GM12878 (cell line): Measurements from ENCODE around the gene PLVAP. TPM values are rescaled to one million over a fixed set of nuclear protein-coding genes. Genes with fewer than 3 reads are reported as not detected.

Experiments used
- CHD2 ChIP-seq: IDR thresholded peaks from 2 replicates; pipeline ENCODE4 v1.6.1; 2011; ENCODE audit warnings: low read depth, low read length, improper control_type of control experiment, borderline replicate concordance
- CREM ChIP-seq: IDR thresholded peaks from 2 replicates; pipeline ENCODE4 v1.6.1; 2014; ENCODE audit warnings: antibody characterized with exemption, low read depth
- EGR1 ChIP-seq, 2 experiments: IDR thresholded peaks; 1 replicate in 1 of 2; 2 replicates in 1 of 2; pipeline ENCODE4 v1.6.1; 2011 to 2012; ENCODE audit warnings: low read depth in 2 of 2, low read length in 2 of 2, borderline replicate concordance in 1 of 2, mild to moderate bottlenecking in 1 of 2, moderate library complexity in 1 of 2
- FOXM1 ChIP-seq: IDR thresholded peaks from 2 replicates; pipeline ENCODE4 v1.6.1; 2012; ENCODE audit warnings: low read depth, mild to moderate bottlenecking, inconsistent platforms, low read length, moderate library complexity
- HDAC2 ChIP-seq: fragments of 200-600 bp; sonication (generic); IDR thresholded peaks from 2 replicates; pipeline ENCODE4 v1.6.1; 2017
- NRF1 ChIP-seq: conservative IDR thresholded peaks from 2 replicates; pipeline ENCODE4 v1.6.1; 2011; ENCODE audit warnings: mild to moderate bottlenecking, low read depth, low read length, improper control_type of control experiment
- POLR2A ChIP-seq: IDR thresholded peaks from 2 replicates; pipeline ENCODE4 v1.6.1; 2011; ENCODE audit warnings: low read depth, mild to moderate bottlenecking, low read length
- SIN3A ChIP-seq: IDR thresholded peaks from 2 replicates; pipeline ENCODE4 v1.6.1; 2012; ENCODE audit warnings: low read depth, low read length, improper control_type of control experiment
- SMARCA5 ChIP-seq: fragments of 450-650 bp; IDR thresholded peaks from 2 replicates; pipeline ENCODE4 v1.6.1; 2017; ENCODE audit warnings: mild to moderate bottlenecking
- ZNF24 ChIP-seq: fragments of 450-650 bp; IDR thresholded peaks from 2 replicates; pipeline ENCODE4 v1.6.1; 2017; ENCODE audit warnings: antibody characterized with exemption, mild to moderate bottlenecking
- polyA plus RNA-seq, 11 experiments: library from polyadenylated mRNA; depleted of rRNA in 4 of 11; unstranded in 6 of 11; stranded (reverse) in 5 of 11; fragments of >200 nt; fragmentation: Nextera tagmentation in 4 of 11; fragmentation: Illumina TruSeq in 1 of 11; extraction: Ambion mirVana in 4 of 11; extraction: Trizol in 1 of 11; gene quantifications; 1 replicate in 1 of 11; 2 replicates in 10 of 11; pipeline versions ENCODE4 v1.2.1 to v1.2.3, GENCODE V29; 2011 to 2016; ENCODE audit warnings: inconsistent platforms in 2 of 11, missing spikeins in 2 of 11, low read depth in 1 of 11
- total RNA-seq, 4 experiments: library from RNA; depleted of rRNA in 3 of 4; stranded (reverse); fragments of >200 nt in 3 of 4; fragmentation: Illumina TruSeq in 1 of 4; extraction: Trizol in 1 of 4; gene quantifications; 2 replicates each; pipeline versions ENCODE4 v1.2.1 to v1.2.3, GENCODE V29; 2013 to 2021
- TF ChIP-seq, protein P1 (sequence below): fragments of 450-650 bp; IDR thresholded peaks from 2 replicates; pipeline ENCODE4 v1.6.1; 2018; ENCODE audit warnings: mild to moderate bottlenecking, low read depth, moderate library complexity; ENCODE audit not compliant: partially characterized antibody
- TF ChIP-seq, protein P2 (sequence below): IDR thresholded peaks from 2 replicates; pipeline ENCODE4 v1.6.1; 2012; ENCODE audit warnings: improper control_type of control experiment, low read depth, low read length; ENCODE audit not compliant: insufficient replicate concordance
- TF ChIP-seq, protein P3 (sequence below): fragments of 150-350 bp; IDR thresholded peaks from 2 replicates; pipeline ENCODE4 v1.6.1; 2014; ENCODE audit warnings: mild to moderate bottlenecking, low read depth, low read length
- TF ChIP-seq, protein P4 (sequence below): IDR thresholded peaks from 2 replicates; pipeline ENCODE4 v1.6.1; 2011; ENCODE audit warnings: low read depth, low read length, improper control_type of control experiment, borderline replicate concordance
- TF ChIP-seq, protein P5 (sequence below): IDR thresholded peaks from 2 replicates; pipeline ENCODE4 v1.6.1; 2011; ENCODE audit warnings: mild to moderate bottlenecking, low read depth, low read length, moderate library complexity; ENCODE audit not compliant: insufficient replicate concordance
- TF ChIP-seq, protein P6 (sequence below): IDR thresholded peaks from 2 replicates; pipeline ENCODE4 v1.6.1; 2012; ENCODE audit warnings: low read depth, low read length, improper control_type of control experiment

PLVAP gene
- total and polyA plus RNA-seq, 10 of the 15 experiments (the other 5 are each of a cell fraction or from before 2014, with no cell fraction given) = 0.03 to 0.54 (median 0.06) TPM; not detected in 4

DNA sequence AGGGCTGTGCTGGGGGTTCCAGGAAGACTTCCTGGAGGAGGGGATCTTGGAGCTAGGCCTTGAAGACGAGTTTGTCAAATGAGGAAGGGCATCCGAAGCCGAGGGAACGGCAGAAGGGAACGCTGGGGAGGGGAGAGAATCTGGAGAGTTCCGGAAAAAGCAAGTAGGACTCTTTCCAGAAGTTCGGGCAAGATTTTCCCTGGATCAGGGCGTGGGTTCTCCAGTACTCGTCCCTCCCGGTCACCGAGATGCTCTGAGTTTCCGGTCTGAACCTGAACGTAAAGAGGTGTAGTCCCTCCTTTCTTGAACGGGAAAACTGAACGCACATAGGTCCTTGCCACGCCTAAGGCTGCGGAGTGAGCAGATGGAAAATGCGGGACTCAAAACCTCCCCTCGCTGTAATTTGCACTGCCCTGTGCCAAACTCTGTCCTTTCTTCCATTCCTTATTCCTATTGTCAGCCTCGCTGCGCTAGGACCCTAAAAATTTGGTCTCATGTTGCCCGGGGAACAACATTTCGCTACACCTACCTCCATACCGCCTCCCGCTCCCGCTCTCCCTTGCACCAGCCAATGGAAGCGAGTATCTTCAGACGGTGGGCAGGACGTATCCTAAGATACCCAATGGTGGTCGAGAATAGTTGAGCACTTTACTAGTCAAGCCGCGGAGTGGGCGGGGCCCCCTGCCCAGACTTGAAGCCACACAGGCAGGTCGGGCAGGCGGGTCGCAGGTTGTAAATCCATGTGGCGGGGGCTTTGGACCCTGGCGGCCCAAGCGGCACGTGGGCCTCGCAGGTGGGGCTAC, 40.1 kb downstream of the PLVAP start, which contains the start of gene GTPBP3 (continued):
- TF ChIP-seq SMARCA5 = peak; percentile 78; the same call in 1 of the 2 replicates
- TF ChIP-seq, protein P1, sequence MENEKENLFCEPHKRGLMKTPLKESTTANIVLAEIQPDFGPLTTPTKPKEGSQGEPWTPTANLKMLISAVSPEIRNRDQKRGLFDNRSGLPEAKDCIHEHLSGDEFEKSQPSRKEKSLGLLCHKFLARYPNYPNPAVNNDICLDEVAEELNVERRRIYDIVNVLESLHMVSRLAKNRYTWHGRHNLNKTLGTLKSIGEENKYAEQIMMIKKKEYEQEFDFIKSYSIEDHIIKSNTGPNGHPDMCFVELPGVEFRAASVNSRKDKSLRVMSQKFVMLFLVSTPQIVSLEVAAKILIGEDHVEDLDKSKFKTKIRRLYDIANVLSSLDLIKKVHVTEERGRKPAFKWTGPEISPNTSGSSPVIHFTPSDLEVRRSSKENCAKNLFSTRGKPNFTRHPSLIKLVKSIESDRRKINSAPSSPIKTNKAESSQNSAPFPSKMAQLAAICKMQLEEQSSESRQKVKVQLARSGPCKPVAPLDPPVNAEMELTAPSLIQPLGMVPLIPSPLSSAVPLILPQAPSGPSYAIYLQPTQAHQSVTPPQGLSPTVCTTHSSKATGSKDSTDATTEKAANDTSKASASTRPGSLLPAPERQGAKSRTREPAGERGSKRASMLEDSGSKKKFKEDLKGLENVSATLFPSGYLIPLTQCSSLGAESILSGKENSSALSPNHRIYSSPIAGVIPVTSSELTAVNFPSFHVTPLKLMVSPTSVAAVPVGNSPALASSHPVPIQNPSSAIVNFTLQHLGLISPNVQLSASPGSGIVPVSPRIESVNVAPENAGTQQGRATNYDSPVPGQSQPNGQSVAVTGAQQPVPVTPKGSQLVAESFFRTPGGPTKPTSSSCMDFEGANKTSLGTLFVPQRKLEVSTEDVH = peak; percentile 85
- TF ChIP-seq EGR1 (IDR thresholded peaks at IDR 0.05; ENCODE audit: borderline replicate concordance in 1 of 2, low read depth in 2 of 2, low read length in 2 of 2) = no peak
- peak; percentile 87 for TF ChIP-seq POLR2A
- TF ChIP-seq CREM = peak; percentile 83
- TF ChIP-seq, protein P2, sequence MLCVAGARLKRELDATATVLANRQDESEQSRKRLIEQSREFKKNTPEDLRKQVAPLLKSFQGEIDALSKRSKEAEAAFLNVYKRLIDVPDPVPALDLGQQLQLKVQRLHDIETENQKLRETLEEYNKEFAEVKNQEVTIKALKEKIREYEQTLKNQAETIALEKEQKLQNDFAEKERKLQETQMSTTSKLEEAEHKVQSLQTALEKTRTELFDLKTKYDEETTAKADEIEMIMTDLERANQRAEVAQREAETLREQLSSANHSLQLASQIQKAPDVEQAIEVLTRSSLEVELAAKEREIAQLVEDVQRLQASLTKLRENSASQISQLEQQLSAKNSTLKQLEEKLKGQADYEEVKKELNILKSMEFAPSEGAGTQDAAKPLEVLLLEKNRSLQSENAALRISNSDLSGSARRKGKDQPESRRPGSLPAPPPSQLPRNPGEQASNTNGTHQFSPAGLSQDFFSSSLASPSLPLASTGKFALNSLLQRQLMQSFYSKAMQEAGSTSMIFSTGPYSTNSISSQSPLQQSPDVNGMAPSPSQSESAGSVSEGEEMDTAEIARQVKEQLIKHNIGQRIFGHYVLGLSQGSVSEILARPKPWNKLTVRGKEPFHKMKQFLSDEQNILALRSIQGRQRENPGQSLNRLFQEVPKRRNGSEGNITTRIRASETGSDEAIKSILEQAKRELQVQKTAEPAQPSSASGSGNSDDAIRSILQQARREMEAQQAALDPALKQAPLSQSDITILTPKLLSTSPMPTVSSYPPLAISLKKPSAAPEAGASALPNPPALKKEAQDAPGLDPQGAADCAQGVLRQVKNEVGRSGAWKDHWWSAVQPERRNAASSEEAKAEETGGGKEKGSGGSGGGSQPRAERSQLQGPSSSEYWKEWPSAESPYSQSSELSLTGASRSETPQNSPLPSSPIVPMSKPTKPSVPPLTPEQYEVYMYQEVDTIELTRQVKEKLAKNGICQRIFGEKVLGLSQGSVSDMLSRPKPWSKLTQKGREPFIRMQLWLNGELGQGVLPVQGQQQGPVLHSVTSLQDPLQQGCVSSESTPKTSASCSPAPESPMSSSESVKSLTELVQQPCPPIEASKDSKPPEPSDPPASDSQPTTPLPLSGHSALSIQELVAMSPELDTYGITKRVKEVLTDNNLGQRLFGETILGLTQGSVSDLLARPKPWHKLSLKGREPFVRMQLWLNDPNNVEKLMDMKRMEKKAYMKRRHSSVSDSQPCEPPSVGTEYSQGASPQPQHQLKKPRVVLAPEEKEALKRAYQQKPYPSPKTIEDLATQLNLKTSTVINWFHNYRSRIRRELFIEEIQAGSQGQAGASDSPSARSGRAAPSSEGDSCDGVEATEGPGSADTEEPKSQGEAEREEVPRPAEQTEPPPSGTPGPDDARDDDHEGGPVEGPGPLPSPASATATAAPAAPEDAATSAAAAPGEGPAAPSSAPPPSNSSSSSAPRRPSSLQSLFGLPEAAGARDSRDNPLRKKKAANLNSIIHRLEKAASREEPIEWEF = no peak
- TF ChIP-seq, protein P3, sequence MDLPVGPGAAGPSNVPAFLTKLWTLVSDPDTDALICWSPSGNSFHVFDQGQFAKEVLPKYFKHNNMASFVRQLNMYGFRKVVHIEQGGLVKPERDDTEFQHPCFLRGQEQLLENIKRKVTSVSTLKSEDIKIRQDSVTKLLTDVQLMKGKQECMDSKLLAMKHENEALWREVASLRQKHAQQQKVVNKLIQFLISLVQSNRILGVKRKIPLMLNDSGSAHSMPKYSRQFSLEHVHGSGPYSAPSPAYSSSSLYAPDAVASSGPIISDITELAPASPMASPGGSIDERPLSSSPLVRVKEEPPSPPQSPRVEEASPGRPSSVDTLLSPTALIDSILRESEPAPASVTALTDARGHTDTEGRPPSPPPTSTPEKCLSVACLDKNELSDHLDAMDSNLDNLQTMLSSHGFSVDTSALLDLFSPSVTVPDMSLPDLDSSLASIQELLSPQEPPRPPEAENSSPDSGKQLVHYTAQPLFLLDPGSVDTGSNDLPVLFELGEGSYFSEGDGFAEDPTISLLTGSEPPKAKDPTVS = no peak
- TF ChIP-seq, protein P4, sequence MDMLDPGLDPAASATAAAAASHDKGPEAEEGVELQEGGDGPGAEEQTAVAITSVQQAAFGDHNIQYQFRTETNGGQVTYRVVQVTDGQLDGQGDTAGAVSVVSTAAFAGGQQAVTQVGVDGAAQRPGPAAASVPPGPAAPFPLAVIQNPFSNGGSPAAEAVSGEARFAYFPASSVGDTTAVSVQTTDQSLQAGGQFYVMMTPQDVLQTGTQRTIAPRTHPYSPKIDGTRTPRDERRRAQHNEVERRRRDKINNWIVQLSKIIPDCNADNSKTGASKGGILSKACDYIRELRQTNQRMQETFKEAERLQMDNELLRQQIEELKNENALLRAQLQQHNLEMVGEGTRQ = no peak
- TF ChIP-seq FOXM1 = no peak
- TF ChIP-seq HDAC2 = no peak
- no peak for TF ChIP-seq NRF1
- TF ChIP-seq, protein P5, sequence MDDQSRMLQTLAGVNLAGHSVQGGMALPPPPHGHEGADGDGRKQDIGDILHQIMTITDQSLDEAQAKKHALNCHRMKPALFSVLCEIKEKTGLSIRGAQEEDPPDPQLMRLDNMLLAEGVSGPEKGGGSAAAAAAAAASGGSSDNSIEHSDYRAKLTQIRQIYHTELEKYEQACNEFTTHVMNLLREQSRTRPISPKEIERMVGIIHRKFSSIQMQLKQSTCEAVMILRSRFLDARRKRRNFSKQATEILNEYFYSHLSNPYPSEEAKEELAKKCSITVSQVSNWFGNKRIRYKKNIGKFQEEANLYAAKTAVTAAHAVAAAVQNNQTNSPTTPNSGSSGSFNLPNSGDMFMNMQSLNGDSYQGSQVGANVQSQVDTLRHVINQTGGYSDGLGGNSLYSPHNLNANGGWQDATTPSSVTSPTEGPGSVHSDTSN = peak; percentile 16
- TF ChIP-seq CHD2 = peak; percentile 90
- TF ChIP-seq SIN3A = peak; percentile 71; the same call in 1 of the 2 replicates
- TF ChIP-seq ZNF24 = no peak
- TF ChIP-seq, protein P6, sequence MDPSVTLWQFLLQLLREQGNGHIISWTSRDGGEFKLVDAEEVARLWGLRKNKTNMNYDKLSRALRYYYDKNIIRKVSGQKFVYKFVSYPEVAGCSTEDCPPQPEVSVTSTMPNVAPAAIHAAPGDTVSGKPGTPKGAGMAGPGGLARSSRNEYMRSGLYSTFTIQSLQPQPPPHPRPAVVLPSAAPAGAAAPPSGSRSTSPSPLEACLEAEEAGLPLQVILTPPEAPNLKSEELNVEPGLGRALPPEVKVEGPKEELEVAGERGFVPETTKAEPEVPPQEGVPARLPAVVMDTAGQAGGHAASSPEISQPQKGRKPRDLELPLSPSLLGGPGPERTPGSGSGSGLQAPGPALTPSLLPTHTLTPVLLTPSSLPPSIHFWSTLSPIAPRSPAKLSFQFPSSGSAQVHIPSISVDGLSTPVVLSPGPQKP = peak; percentile 76; the same call in 1 of the 2 replicates
